ENCODE data around the gene ENDOD1. TPM values are rescaled to one million over a fixed set of nuclear protein-coding genes. Genes with fewer than 3 reads are reported as not detected.

ENDOD1 gene
- total RNA-seq, 4 donors from 2014 or later = 31.1 to 52.3 (median 36.8) TPM

DNA sequence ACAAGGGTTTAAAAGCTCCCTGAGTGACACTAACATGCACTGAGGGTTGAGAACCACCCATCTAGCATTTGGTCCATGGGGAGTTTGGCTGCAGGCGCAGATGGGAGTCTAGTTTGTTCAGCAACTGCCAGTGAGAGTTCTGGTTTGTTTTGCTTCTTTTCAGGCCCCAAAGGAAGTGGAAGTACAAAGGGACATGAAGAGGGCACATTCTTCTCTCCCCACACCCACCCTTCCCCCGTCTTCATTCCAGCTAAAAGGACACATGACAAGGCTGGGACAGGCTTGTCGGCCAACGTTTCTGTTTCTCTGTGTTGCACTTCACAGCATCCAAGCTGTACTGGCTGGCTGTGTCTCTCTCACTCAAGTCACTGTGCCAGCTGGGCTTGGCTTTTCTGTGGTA is 8.2 kb upstream of the ENDOD1 start:
- H3K27ac ChIP-seq = peak overlapping the region; percentile 81 to 88 (median 87)
- intact Hi-C loops (cut with DNase I) = no loop called here
- peak in 1 of 2 donors; percentile 55 for TF ChIP-seq POLR2A (IDR thresholded peaks at IDR 0.05)
- TF ChIP-seq, protein P1, sequence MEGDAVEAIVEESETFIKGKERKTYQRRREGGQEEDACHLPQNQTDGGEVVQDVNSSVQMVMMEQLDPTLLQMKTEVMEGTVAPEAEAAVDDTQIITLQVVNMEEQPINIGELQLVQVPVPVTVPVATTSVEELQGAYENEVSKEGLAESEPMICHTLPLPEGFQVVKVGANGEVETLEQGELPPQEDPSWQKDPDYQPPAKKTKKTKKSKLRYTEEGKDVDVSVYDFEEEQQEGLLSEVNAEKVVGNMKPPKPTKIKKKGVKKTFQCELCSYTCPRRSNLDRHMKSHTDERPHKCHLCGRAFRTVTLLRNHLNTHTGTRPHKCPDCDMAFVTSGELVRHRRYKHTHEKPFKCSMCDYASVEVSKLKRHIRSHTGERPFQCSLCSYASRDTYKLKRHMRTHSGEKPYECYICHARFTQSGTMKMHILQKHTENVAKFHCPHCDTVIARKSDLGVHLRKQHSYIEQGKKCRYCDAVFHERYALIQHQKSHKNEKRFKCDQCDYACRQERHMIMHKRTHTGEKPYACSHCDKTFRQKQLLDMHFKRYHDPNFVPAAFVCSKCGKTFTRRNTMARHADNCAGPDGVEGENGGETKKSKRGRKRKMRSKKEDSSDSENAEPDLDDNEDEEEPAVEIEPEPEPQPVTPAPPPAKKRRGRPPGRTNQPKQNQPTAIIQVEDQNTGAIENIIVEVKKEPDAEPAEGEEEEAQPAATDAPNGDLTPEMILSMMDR (IDR thresholded peaks at IDR 0.05) = no peak
- no peak overlapping the region for H3K4me3 ChIP-seq (replicated peaks in 1 of 3)
- peak; percentile 84 to 88 for DNase-seq
- WGBS, 2 donors = 17 to 23% methylated on average over 4 of the region's 4 CpGs
- H3K27me3 ChIP-seq = no peaks in the 10 kb centered on the region
- no peaks in the 10 kb centered on the region for H3K36me3 ChIP-seq
- H3K9me3 ChIP-seq = no peaks in the 10 kb centered on the region
- H3K4me1 ChIP-seq = peaks cover 13 to 33% of the 10 kb centered on the region in 2 donors

DNA sequence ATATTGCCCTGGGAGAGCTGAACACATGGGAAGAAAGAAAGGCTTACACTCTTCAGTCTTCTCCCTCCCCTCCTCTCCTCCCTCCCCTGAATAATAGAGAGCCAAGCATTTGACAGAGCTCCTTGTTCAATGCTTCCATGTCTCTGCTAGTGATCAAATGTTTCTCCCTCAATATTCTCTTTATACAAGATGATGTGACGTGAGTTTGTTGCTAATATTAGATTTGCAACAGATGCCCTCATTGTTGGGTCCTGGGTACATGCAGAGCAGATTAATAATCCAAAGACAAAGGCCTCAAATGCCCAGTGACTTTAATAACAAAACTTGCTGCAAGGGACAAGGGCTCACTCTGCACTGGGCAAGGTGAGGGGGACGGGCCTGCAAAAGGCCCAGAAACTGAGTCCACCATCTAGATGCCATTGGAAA is 7.1 kb upstream of the ENDOD1 start:
- Histone ChIP-seq H3K36me3 (no peaks in the 10 kb centered on the region), H3K4me1 (peaks cover 4 to 22% of the 10 kb centered on the region in 2 donors), H3K9me3 (no peaks in the 10 kb centered on the region), H3K27me3 (no peaks in the 10 kb centered on the region), H3K4me3 (replicated peaks in 1 of 3) (no peak overlapping the region), H3K27ac (peak overlapping the region; percentile 81 to 88 (median 87))
- intact Hi-C loops (cut with DNase I) = no loop called here
- DNase-seq = no peak
- TF ChIP-seq, protein P1 (IDR thresholded peaks at IDR 0.05) = no peak
- TF ChIP-seq POLR2A (IDR thresholded peaks at IDR 0.05) = no peak
- 94 to 98% methylated on average over 2 of the region's 2 CpGs for WGBS, 2 donors

DNA sequence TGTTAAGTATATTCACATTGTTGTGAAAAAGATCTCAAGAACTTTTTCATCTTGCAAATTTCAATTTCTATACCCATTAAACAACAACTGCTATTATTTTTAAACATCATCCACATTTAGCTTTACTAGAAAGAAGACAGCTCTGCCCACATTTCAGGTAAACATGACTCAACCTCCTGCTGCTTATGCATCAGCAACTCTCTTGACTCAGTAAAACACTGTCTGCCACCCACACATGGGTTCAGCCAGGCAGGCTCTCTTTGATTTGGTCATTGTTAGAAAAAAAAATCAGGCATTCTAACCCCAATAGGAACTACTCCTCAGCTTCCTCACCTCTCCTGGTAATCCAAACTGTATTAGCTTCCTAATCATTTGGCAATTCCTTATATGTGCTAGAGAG is 5.1 kb upstream of the ENDOD1 start:
- peaks cover 4 to 20% of the 10 kb centered on the region in 2 donors for H3K4me1 ChIP-seq
- no peak overlapping the region for H3K27ac ChIP-seq
- H3K36me3 ChIP-seq = no peaks in the 10 kb centered on the region
- TF ChIP-seq POLR2A (IDR thresholded peaks at IDR 0.05) = no peak
- TF ChIP-seq, protein P1 (IDR thresholded peaks at IDR 0.05) = no peak
- no peaks in the 10 kb centered on the region for H3K9me3 ChIP-seq
- intact Hi-C loops (cut with DNase I) = no loop called here
- DNase-seq = peak; percentile 25 to 28
- H3K27me3 ChIP-seq = no peaks in the 10 kb centered on the region
- no peak overlapping the region for H3K4me3 ChIP-seq (replicated peaks in 1 of 3)

DNA sequence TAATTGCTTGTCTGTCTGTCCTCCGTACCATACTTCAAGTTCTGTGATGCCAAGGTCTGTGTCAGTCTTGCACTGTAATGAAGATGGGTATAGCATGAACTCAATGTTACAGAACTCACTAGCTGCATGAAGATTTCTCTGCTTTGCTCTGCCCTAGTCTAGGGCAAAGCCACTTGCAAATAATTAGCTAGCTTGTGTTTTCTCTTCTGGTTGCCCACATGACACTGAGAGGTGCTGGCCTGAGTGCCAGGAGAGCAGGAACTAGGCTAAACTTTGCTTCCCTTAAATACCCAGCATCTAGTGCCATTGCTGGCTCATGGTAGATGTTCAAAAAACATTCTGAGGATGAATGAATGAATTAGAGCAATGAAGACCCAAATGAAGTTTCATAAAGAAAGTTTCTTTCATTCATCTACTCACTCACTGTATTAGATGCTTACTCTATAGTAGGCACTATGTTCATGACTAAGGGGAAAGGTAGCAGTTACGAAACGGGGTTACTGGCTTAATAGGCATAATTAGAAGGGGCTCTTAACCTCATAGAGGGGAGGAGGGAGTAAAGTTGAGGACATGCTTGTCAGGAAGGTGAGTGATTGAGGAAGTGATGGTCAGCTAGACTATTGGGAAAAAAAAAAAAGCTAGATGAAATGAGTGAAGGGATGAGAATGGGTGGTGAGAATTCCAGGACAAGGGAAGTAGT is 4.4 kb upstream of the ENDOD1 start:
- no peak for DNase-seq
- intact Hi-C loops (cut with DNase I) = no loop called here
- Histone ChIP-seq H3K4me3 (replicated peaks in 1 of 3) (no peak overlapping the region), H3K36me3 (no peaks in the 10 kb centered on the region), H3K27ac (no peak overlapping the region), H3K27me3 (no peaks in the 10 kb centered on the region), H3K4me1 (peaks cover 4 to 20% of the 10 kb centered on the region in 2 donors), H3K9me3 (no peaks in the 10 kb centered on the region)
- TF ChIP-seq, protein P1 (IDR thresholded peaks at IDR 0.05) = no peak
- WGBS, 2 donors = 93 to 94% methylated on average over 3 of the region's 3 CpGs

DNA sequence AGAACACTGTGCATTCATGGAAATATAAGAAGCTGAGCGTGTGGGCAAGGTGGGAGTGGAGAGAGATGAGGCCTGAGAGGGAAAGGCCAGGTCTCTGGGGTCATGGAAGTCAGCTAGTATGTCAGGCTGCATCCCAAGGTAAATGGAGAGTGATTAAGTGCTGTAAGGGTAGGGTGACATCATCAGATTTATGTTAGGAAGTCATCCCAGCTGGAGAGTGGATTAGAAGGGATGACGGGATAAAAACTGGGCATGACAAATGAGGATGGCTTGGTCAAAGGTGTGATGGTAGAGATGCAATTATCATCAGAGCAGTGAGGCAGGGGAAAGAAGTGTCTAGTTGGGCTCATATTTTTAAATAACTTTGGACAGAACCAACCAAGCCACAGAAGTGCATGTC is 3.5 kb upstream of the ENDOD1 start:
- Histone ChIP-seq H3K9me3 (no peaks in the 10 kb centered on the region), H3K4me1 (peaks cover 6 to 20% of the 10 kb centered on the region in 2 donors), H3K27ac (no peak overlapping the region), H3K27me3 (no peaks in the 10 kb centered on the region), H3K36me3 (no peaks in the 10 kb centered on the region), H3K4me3 (replicated peaks in 1 of 3) (no peak overlapping the region)
- intact Hi-C loops (cut with DNase I) = no loop called here
- no peak for DNase-seq
- WGBS, 2 donors = 93 to 94% methylated on average over 2 of the region's 2 CpGs
- TF ChIP-seq POLR2A (IDR thresholded peaks at IDR 0.05) = no peak
- TF ChIP-seq, protein P1 (IDR thresholded peaks at IDR 0.05) = no peak

Measured in thyroid gland (tissue), 4 donors.